GM18873 (cell line): ENCODE data around the gene GRIN2A.

Experiments used
- ATAC-seq: cut with Tn5 transposase; IDR thresholded peaks from one replicate; pipeline ENCODE4 v1.9.1; 2021; ENCODE audit warnings: mild to moderate bottlenecking, moderate library complexity, moderate number of reproducible peaks; ENCODE audit not compliant: unreplicated experiment, low FRiP score

Gene GRIN2A

DNA sequence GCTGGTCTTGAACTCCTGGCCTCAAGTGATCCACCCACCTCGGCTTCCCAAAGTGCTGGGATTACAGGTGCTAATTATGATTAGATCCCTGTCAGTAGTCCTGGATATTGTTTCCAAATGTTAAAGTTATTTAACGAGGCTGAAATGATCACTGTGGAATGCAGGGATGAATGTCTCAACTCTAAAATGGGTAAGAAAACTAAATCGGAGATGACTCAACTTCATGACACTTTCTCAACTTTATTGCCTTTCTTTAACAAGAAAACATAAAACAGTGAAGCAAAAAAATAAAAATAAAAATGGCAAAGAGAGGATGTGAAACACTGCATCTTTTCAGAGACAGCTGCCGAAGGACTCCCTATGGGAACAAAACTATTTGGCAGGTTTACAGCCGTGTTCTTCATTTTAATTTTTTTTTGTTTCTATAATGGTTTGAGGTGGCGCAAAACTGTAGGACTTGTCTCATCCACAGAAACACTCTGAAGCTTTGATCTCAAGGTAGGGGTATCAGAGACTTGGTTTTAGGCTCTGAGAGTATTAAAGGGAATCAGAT lies 382.0 kb downstream of the GRIN2A start:
- ATAC-seq: no peak

- no peak for ATAC-seq
Observed at GRCh38 chr16:9798952-9799580, 383.2 kb downstream of the GRIN2A start.

DNA sequence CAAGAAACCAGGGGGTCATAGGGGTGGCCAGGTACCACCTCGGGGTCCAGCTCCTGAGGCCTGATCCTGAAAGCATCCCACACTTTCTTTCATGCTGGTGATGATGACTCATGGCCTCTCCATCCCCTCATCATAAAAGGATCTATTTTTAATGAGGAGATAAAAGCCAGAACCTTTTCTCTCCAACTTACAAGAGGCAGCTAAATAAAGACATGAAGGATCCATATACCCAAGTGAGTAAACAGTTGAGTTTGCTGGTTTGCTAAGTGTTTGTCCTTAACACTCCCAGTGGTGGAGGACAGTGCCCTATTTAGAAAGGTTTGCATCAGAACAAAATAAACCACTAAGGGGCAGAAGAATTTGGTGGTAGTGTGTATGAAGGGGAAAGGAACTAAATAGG lies 383.8 kb downstream of the GRIN2A start:
- no peak for ATAC-seq

GRCh38 chr16:9797306-9797705 lies 384.9 kb downstream of the GRIN2A start:
- ATAC-seq: no peak

- no peak for ATAC-seq
Observed at GRCh38 chr16:9793623-9794022, 388.6 kb downstream of the GRIN2A start.

GRCh38 chr16:9791556-9791955 lies 390.7 kb downstream of the GRIN2A start:
- no peak for ATAC-seq

- ATAC-seq: no peak
Observed at GRCh38 chr16:9790199-9790598, 392.0 kb downstream of the GRIN2A start.

DNA sequence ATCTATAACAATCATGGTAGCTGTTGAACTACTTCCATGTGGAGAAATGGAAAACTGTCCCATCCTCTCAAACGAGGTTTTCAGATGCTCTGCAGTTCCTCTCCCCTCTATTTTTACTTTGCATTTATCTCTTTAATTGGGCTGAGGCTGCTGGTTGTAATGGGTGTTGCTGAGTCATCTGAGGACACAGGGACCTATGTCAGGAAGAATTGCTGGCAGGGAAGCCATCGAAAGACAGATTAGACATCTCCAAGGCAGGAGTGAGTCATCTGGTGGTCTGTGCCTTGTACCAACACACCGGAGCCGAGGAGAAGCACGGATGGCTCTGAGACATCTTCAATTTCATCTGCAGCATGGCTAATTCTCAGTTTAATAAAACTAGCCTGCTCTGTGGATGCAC lies 394.5 kb downstream of the GRIN2A start:
- ATAC-seq: no peak

GRCh38 chr16:9780831-9781230 lies 401.4 kb downstream of the GRIN2A start:
- no peak for ATAC-seq

GRCh38 chr16:9778849-9779248 lies 403.4 kb downstream of the GRIN2A start:
- ATAC-seq: no peak

DNA sequence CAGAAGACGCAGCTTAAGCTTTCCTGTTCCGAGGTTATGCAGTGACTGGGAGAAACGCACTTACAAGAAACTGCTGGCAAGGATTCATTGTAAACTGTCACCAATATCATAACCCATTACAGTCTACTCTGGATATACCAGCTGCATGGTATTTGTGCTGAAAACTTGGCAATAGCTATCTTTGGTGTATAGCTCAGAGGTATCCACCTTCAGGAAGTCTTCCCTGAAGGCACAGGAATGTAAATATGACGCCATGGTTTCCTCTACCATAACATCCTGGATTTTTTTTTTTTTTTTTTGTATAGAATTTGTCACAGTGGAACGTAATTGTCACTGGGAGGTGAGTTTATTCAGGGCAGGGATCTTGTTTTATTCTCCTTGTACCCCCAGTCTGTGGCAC lies 406.2 kb downstream of the GRIN2A start:
- ATAC-seq: no peak

GRCh38 chr16:9773289-9773688 lies 408.9 kb downstream of the GRIN2A start:
- no peak for ATAC-seq

DNA sequence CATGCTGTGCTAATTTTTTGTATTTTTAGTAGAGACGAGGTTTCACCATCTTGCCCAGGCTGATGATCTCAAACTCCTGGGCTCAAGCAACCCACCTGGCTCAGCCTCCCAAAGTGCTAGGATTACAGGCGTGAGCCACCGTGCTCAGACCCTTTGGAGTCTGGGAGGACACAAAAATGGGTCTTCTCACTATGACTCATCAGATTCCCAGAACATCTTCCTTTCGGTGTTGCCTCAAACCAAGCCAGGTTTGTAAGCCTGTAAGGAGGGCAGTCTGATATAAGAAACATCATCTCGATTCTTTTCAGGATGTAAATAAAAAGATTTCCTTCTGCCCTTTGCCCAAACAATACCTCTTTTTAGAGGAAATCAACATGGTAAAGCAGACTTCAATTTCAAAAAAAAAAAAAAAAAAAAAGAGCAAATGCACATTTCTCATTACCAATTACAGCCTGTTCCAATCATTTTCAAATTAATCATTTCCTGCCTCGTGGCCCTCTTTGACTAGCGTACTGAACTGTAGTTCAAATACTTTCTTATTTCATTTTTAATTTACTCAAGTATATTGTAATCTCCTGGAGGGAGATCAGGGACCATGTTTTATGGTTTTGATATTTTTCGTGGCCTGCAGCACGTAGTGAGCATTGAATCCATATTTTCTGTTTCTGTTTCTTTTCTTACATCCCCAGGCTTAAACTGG lies 409.6 kb downstream of the GRIN2A start:
- no peak for ATAC-seq

DNA sequence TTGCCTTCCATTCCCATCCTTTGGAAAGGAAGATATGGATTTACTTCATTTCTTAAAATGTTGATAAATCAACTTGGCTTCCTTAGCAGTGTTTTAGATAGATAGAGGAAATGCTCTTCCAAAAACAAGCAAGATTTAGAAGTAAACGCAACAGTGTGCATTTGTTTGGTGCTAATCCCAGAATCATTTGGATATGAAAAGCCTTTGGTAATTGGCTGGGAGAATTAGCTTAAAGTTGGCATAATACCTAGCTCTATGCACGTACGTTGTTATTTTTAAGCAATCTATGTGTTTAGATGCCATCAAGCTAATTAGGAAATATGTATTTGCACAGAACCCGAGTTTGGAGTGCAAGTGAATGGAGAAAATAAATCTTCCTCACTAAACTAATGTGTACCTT lies 415.3 kb downstream of the GRIN2A start:
- ATAC-seq: no peak

- no peak for ATAC-seq
Observed at GRCh38 chr16:9763505-9763904, 418.7 kb downstream of the GRIN2A start.

DNA sequence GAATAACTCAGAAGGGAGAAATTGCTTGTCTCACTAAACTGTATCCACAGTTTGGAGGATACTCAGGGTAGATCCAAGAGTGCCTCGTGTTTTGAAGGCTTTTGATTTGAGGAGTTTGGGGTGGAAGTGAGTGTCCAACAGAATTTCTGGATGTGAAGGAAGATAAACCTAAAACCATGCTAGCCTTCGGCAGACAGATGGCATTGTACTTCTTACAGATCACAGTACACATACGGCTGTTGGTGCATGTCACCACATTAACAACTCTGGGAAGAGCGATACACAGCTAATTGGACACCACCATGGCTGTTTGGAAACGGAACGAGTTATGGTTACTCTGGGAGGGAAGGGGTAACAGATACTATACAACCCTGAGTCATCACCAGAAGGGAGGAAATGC lies 420.4 kb downstream of the GRIN2A start:
- ATAC-seq: no peak

- no peak for ATAC-seq
Observed at GRCh38 chr16:9757687-9758086, 424.5 kb downstream of the GRIN2A start.

GRCh38 chr16:9756434-9756833 lies 425.8 kb downstream of the GRIN2A start:
- no peak for ATAC-seq

- ATAC-seq: no peak
Observed at GRCh38 chr16:9755081-9755480, 427.1 kb downstream of the GRIN2A start.

- ATAC-seq: no peak
Observed at GRCh38 chr16:9741776-9742175, 440.5 kb downstream of the GRIN2A start.

- no peak for ATAC-seq
Observed at GRCh38 chr16:9739301-9739700, 442.9 kb downstream of the GRIN2A start.

DNA sequence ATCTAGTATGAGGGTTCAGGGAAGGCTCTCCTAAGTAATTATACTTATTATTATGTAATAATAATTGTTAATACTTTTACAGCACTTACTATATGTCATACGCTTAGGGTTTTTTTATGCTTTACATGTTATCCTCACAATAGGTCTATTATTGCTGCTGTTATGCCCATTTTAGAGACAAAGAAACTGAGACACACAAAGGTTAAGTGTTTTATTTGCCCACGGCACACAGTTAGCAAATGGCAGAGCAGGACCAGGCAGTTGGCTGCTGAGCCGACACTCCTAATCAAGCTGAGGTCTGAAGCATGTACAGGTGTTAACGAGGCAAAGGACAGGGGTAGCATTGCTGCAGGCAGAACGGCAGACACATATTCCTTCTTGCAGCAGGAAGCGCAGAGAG lies 443.5 kb downstream of the GRIN2A start:
- no peak for ATAC-seq
